Body of pancreas (tissue), 4 donors: ENCODE data around the gene S100P.

Source experiments
- POLR2A ChIP-seq, 3 donors: fragments of 450-650 bp; IDR thresholded peaks; one replicate each; pipeline ENCODE4 v1.6.1; 2016; ENCODE audit warnings: antibody characterized with exemption in 3 of 3, mild to moderate bottlenecking in 2 of 3
- TF ChIP-seq, protein P1 (sequence below), 7 experiments: fragments of 450-650 bp in 4 of 7; fragments of 200-600 bp in 3 of 7; sonication (generic) in 3 of 7; IDR thresholded peaks; one replicate each; pipeline ENCODE4 v1.5.1; 2016 to 2019; ENCODE audit warnings: antibody characterized with exemption in 7 of 7

DNA sequence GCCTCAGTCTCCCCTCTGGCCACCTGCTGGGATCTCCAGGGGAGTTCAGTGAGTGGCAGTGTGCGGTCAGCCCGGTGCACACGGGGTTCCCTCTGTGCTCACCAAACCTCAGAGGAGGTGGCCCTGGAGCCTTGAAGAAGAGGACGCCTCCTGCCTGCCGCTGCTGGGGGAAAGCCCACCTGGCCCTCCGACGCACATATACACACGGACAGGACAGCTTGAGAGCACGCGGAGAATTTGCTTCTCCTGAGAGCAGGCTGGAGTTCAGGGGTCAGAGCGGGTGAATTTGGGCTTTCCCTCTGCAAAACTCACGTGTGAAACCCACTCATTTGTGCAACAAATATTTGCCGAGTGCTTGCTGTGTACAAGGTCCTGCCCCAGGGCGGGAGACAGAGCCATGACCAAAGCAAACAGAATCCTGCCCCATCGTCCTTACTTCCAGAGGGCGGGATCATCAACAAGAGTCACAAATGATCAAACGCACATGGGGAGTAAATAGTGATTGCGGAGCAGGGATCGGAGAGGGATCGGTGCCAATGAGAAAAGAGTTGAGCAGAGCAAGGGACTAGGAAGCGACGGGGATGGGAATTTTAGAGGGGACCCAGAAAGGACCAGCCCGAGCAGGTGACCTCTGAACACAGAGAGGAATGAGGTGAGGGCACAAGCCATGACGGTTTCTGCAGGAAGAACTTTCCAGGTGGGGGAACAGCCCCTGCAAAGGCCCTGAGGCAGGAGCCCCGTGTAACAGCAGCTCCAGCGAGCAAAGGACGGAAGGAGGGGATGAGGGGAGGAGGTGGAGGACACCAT lies 39.9 kb downstream of the S100P start:
- TF ChIP-seq, protein P1, sequence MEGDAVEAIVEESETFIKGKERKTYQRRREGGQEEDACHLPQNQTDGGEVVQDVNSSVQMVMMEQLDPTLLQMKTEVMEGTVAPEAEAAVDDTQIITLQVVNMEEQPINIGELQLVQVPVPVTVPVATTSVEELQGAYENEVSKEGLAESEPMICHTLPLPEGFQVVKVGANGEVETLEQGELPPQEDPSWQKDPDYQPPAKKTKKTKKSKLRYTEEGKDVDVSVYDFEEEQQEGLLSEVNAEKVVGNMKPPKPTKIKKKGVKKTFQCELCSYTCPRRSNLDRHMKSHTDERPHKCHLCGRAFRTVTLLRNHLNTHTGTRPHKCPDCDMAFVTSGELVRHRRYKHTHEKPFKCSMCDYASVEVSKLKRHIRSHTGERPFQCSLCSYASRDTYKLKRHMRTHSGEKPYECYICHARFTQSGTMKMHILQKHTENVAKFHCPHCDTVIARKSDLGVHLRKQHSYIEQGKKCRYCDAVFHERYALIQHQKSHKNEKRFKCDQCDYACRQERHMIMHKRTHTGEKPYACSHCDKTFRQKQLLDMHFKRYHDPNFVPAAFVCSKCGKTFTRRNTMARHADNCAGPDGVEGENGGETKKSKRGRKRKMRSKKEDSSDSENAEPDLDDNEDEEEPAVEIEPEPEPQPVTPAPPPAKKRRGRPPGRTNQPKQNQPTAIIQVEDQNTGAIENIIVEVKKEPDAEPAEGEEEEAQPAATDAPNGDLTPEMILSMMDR (IDR thresholded peaks at IDR 0.05): no peak
- no peak for TF ChIP-seq POLR2A (IDR thresholded peaks at IDR 0.05)
